OCI-LY3 (cell line): ENCODE measurements around the gene FRAS1.

Experiments
- CTCF ChIP-seq: fragments of 200-600, 300-600 bp; sonication (generic); IDR thresholded peaks from 2 replicates; pipeline ENCODE4 v1.5.1; 2014; ENCODE audit warnings: antibody characterized with exemption, low read length, low read depth
- EZH2phosphoT487 ChIP-seq: fragments of 200-600 bp; shearing (Covaris generic); IDR thresholded peaks from 2 replicates; pipeline ENCODE4 v1.6.1; 2018; ENCODE audit warnings: antibody characterized with exemption, mixed run types, low read depth

- TF ChIP-seq CTCF (no peak), EZH2phosphoT487 (no peak)
These were observed 240.1 kb downstream of the FRAS1 start for GRCh38 chr4:78297116-78297800.
